ENCODE data around the gene CDH13.

Gene CDH13

DNA sequence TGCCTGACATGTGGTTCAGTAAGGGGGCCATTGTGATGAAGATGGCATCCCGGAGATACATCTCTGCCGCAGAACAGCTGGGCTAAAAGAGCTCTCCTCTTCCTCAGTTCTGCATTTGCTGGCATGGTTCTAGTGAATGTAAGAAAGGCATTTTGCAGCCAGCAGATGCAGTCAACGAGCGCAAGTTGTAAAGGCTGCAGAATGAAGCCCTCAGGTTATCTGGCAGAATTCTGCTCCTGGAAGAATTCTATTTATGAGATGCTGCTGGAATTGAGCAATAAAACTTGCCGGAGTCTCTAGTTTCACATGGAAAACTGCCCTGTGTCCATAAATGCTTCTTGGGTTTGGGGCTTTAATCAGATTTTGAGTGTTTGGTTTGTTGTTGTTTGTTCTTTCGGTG is 1004.2 kb downstream of the CDH13 start:
- no peak for DNase-seq

DNA sequence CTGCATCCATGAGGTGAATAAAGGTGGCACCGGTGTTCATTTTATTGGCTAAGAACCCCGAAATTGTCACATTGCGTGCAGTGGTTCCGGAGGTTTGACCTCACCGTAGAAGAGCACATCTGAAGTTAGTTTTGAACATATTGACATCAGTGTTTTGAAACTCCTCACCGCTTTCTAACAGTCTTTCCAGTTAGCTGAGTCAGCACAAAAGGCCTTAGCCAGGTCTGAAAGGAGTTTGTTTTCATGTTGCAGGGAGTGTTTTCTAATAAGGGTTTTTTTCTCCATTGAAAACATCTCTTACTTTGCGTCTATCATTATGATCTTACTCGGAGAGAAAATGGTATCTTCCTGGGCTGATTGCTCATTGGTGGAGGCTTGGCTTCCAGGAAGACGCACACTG is 1006.5 kb downstream of the CDH13 start:
- no peak for DNase-seq

DNA sequence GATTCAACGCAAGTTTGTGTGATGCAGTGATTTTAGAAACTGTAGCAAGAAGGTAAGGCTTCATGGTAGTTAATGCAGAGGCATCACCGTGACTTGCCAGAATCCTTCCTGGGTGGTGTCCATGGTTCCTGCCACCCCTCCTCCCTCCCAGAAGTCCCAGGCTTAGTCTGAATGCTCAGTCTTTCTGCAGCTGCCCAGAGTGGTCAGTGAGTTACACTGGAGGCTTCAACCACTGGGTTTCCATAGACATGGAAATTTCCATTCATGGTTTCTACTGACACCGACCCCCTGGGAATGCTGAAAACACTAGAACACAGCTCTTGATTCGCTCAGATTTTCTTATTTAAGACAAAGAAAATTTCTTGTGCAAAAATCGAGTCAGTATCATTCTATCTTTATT is 1021.6 kb downstream of the CDH13 start:
- DNase-seq: no peak

DNA sequence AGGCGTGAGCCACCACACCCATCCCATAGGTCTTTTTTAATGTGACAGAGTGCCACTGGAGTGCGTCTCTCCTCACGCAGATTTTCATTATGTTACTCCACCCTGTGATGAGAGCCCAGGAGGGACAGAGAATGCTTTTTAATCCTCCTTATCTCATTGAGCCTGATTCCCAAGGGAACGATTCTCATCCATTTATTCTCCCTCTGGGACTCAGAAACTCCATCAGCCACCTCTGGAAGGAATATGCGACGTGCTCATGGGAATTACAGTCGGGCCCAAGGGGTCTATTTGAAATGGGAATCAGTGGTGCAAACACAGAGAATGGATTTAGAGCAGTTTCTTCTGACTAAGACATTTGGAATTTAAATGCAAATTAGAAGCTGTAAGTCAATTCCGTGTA is 1025.1 kb downstream of the CDH13 start:
- no peak for DNase-seq

DNA sequence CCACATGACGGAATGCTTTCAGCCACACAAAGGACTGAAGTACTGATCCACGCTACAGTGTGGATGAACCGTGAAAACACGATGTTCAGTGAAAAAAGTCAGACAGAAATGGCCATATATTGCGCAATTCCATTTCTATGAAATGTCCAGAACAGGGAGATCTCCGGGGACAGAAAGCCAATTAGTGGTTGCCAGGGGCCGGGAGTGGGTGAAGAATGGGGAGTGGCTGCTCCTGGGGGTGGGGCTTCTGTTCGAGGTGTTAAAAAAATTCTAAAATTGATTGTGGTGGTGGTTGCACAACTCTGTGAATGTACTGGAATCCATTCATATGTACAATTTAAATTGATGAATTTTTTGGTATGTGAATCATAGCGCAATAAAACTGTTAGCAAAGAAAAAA is 1026.2 kb downstream of the CDH13 start:
- DNase-seq: no peak

DNA sequence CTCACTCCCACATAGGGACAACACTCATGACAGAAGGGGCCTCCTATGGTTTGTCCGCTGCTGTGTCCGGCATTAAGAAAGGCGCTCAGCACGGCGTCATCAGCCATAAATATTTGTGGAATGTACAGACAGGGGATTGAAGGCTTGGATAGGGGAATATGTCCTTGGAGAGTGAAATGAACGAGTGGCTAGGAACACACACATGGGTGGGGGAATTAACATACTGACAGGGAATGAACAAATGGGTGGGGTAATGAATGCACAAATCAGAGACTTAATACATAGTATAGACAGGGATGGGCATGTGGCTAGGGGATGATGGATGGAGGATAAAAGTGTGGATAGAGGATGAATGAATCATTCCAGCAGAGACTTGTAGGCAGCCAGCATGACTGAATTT is 1027.0 kb downstream of the CDH13 start:
- no peak for DNase-seq

DNA sequence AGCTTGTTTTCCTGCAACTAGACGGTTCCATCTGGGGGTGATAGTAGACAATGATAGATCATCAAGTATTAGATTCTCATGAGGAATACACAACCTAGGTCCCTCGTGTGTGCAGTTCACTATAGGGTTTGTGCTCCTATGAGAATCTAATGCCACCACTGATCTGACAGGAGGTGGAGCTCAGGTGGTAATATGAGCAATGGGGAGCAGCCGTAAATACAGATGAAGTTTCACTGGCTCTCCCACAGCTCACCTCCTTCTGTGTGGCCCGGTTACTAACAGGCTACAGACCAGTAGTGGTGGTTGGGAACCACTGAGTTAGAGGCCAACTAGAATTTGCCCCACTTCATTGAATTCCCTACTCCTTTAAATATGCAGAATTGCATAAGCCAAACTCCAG is 1033.5 kb downstream of the CDH13 start:
- DNase-seq: no peak

DNA sequence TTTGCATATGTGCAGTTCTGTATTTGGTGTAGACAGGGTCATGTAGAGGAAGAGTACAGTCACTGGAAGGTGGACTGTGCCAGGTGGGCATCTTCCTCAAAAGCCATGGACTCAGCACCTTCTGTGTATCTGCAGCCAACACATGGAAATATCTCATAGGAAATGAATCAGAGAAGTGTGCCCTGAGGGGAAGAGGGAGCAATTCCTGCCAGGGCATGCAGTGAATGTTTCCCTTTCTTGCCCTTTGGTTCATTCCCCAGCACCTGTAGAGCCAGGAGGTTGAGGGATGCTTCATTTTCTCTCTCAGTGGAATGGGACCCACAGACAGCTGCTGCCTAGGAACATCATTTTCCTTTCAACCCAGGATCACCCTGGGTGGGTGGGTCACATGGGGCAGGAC is 1034.9 kb downstream of the CDH13 start:
- no peak for DNase-seq

DNA sequence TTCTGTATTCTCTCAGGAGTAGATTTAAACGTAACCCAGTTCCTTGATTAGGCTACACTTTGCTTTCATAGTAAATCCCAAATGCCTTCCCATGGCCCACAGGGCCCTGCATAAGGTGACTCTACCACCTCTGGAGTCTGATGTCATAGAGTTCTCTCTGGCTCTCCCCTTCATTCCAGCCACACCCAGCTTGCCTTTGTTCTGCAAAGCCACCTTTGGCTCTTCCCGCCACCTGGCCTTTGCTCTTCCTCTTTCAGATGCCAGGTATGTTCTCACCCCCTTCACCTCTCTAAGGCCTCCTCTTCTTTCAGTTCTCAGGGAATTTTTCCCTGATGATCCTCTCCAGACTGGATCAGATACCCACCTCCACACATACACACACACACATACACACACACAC is 1039.7 kb downstream of the CDH13 start:
- DNase-seq: no peak

DNA sequence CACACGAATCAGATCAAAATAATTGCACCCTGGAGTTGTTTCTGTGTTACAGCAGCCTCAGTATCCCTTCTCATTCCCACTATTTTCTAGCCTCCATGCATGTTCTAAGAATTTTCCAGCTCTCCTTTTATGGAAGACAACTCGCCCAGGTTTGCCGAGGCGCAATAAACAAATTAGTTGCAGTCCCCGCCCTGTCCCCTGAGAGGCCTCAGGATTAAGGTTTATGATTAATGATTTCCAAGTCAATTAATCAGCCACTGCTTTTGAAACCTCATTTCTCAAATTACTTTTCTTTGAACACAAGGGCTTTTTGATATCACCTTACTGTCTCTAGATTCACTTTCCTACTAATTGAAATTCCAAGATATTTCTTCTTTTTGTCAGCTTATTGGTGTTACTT is 1042.7 kb downstream of the CDH13 start:
- no peak for DNase-seq

DNA sequence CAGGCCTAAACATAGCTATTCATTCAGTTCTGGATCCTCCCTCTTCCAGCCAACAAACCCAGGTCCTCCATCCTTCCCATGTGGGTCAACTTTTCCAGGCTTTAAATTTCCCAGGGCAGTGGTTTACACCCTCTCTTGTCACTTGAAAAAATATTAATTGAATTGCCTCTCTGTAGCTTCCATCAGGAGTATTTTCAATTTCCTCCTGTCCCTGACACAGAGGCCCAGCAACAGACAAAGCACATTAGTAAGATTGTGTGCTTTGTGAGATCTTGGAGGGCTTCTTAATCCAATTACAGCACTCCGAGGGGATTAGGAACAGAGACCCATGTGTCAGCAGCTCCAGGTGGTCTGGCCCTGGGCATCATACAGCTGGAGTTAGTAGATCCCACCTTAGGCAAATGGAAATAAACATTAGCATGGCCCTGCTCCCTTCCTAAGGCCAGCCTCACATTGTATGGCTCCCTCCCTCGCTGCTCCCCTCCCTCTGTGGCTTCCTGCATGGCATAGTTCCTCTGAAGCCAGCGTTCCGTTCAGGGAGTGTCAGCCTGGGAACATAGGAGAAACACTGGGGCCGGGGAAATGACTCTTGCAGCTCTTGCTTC is 1048.3 kb downstream of the CDH13 start:
- DNase-seq: no peak

DNA sequence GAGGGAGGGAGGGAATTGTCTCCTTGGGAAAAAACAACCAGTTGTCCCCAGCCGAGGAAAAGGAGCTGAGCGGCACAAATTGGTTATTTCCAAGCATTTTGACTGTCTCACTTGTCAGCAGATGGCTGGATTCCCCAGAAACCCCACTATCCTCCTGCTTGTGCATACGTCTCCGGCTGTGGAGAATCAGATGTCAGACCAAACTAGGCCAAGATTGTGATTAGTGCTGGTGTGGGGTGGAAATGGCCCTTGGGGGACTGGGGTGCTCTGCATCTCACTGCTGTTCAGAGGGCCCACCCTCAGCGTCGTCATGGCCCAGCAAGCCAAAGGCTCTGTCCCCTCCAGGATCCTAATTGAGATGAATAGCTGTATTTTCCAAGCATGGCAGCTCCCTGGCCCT is 1049.3 kb downstream of the CDH13 start:
- DNase-seq: no peak

DNA sequence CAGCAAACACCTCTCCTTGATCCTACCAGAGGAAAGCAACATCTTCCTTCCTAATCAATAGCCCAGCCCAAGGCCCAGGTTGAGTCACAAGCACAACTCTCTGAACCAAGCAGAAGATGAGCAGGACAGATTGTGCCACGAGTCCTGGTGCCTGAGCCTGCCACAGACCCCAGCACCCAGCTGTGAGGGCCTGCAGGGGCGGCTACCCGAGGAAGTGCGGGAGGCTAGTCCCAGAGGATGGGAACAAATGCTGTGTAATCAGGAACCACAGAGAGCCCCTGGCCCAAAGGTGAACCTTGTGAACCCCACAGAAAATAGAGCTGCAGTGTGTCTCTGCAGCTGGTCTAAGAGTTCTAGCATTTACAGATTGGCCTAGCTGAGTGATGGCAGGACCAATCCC is 1054.2 kb downstream of the CDH13 start:
- no peak for DNase-seq

DNA sequence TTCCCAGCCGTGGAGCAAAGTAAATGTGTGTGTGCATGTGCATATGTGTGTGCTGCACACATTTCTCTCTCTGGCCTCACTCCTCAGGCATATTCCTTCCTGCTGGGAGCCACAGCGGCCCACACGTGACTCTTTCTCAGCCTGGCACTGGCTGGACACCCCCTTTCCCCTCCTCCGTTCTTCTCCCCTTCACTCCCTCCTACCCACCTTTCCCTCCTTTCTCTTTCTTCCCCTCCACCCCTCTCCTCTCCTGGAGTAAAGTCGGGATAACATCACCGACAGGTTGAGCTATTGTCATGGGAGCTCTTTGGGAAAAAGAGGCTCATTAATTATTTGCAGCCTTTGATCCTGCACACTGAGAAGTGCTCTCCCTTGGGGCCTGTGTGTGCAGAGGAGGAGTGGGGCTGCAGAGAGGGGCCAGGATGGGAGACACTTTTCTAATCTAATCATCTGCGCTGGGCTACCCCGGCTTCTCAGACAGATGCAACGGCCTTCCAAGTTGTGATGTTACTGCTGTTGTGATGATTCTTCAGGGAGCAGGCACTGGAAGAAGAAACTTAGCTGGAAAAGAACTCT is 1054.7 kb downstream of the CDH13 start:
- DNase-seq: no peak

DNA sequence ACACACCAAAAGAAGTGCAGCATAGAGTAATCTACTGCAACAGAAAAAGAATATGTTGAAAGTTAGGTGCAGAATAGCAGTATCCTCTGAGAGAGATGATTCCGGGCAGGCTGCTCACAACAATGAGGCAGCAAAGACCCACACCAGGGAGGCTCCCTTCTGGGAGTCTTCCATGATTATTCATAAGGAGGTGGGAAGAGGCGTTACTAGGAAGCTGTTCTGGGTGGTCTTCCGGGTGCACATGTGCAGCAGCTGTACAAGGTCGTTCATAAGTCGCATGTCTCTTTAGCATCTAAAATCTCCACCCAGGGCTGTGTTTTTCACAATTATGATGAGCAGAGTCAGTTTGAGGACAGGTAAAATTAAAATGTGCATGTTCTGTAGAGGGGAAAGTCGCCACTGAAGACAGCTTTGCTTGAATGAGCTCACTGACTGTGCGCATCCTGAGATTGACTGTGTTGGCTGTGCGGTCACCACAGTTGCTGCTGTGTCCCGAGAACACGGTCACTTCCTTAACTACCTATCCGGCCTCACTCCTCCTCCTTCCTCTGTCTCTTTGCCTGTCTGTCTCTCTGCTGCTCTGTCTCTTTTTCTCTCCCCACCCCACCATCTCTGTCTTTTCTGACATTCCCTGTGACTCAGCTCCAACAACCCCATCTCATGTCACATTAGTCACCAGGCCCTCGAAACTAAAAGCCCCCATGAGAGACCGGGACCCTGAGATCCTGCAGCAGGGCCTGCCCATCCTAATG is 1055.5 kb downstream of the CDH13 start:
- no peak for DNase-seq

DNA sequence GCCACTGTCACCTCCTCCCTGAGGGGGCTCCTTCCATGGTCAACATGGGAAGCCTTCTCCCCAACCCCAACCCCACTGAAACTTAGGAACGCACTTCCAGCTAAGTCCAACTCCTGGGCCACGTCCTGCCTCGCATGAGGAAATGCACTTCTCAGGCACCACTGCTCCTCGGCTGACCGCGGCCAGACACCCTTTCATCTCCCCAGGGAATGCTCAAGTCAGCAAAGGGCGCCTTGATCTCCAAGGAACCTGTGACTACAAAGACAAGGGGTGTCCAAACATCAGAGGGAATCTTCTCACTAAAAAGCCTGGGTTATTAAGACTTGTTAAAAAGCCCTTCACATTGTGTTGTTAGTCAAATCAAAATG is 1056.1 kb downstream of the CDH13 start:
- no peak for DNase-seq

DNA sequence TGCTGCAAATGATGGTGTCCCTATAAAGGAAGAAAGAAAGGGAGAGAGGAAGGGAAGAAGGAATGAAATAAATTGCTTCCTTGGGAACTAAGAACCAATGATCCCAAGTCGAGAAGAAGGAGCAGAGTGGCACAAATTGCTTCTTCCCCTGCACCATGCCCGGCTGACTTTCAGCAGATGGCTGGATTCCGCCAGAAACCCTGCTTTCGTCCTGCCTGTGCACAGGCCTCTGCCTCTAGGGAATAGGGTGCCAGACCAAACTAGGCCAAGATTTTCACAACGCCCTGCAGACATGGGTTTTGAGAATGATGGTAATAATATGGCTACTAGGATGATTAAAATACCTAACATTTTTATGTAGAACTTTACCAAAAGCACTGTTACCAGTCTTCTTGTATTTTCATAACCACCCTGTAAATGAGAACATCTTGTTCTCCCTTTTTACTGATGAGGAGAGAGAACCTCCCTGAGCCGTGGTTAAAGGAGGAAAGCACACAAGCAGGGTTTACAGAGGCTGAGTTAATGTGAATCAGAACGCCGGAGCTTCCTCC is 1058.9 kb downstream of the CDH13 start:
- DNase-seq: no peak

DNA sequence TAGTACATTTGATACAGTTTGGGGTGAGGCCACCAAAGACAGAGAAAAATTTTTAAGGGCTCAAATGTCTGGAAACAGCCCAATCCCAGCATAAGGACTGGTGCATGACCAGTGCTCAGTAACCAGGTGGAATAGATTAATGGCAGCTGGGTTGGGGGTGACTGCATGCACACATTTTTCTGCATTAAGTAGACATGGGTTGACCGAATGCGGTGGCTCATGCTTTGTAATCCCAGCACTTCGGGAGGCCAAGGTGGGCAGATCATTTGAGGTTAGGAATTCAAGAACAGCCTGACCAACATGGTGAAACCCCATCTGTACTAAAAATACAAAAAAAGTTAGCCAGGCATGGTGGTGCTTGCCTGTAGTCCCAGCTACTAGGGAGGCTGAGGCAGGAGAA is 1060.0 kb downstream of the CDH13 start:
- DNase-seq: no peak

DNA sequence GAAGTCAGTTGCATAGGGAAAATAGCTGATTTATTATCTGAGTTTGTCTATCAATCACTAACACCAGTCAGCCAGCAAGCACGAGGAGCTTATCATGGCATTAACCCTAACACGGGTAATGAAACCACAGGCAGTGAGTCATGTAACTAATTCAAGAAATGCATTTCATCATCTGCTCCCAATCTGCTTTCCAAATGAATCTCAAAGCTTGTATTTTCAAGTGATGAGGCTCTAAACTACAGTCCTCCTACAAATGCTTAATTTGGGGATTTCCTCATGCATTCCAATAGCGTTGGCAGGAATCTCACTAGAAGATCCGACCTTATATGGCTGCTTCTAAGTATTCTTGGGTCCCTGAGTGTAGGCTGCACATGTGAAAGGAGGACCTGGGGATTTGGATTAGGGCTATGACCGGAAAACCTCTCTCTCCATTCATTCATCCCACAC is 1062.6 kb downstream of the CDH13 start:
- peak; percentile 56 to 61 for DNase-seq

DNA sequence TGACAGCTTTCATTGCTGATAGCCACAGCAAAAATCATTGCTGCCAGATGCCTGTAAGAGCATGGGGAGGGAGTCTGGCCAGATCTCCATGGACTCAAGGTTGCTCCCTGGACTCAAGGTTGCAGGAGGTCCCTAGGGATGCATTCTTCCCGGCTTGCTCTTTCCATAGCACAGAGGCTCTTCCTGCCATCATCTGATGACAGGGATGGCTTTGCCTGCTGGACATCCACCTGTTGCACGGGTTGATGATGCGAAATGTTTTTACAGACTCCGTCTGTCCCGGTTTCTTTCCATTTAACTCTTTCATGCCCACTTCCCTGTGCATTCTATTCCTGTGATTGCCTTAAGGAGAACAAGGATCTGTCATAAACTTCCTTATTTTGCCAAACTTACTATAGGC is 1065.5 kb downstream of the CDH13 start:
- DNase-seq: no peak

DNA sequence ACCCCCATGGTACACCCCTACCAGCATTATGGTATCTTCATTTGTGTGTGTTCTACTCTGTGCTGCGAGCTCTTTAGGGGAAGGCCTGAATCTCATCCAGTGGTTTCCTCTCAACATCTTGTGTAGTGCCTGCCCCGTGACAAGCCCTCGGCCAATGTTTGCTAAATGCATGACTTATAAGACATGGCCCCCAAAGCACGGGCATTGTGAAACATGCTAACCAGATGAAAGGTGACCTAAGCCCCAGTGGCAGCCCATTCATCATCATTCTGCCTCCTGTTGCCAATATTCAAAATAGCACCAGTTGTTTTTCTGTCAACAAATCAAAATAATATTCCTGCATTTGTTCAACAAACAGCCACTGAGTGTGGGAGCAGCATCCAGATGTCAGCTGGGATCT is 1072.2 kb downstream of the CDH13 start:
- no peak for DNase-seq

DNA sequence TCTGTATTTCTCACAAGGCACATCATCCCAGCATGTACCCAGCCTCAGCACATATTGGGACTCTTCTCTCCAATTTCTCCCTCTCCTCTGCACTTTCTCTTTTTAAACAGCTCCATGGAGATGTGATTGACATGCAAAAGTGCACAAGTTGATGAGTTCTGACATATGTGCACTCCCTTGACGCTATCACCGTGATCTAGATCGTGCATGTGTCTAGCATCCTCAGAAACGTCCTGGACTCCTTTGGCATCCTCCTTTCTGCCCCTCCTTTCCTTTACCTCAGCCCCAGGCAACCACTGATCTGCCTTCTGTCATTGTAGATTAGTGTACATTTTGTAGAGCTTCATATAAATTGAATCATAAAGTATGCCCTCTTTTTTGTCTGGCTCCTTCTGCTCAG is 1073.0 kb downstream of the CDH13 start:
- DNase-seq: no peak

DNA sequence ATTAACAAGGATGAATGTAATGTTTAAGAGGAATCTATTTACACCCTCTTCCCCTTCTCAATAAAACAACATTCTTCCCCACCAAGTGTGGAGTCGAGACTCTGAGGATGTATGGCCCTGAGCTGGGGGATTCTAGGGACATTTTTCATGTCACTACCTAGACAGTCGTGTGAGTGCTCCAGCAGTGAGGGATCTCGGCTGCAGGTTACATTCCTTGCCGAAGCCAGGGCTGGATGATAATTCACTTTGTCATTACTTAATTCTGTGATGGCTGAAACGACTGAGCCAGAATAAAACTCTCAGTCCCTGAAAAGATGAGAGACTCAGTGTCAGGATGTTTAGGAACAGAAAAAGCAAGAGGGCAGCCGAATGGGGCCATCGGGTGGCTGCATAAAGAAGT is 1074.1 kb downstream of the CDH13 start:
- no peak for DNase-seq

DNA sequence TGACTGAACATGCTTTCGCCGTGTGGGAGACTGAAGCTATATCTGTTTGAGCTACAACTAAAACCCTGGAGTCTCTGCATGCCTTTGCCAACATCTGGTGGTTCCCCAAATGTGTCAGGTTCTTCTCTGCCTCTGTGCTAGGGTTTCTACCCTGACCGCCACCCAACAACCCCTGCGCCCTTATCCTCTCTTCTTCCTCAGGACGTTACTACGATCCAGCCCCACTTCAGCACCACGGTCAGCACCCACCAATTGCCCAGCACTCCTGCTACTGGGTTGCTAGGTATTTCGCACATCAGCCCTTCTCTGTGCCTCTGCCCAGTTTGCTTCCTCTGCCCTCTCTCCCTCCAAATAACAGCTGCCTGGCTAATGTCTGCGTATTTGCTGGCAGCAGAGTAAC is 1074.7 kb downstream of the CDH13 start:
- DNase-seq: peak in 1 of 2 donors; percentile 46

Data from inflammatory macrophage (primary cell).